ENCODE data around the gene YOD1. TPM values are rescaled to one million over a fixed set of nuclear protein-coding genes. Genes with fewer than 3 reads are reported as not detected.

YOD1 gene
- total RNA-seq, 1 donor from 2014 or later, result 5.5 TPM

- Mint-ChIP-seq H3K36me3 (ENCODE audit: low read depth) (no peaks in the 10 kb centered on the region), H3K27me3 (ENCODE audit: low read depth) (no peaks in the 10 kb centered on the region), H3K4me3 (ENCODE audit: unreplicated experiment) (no peak overlapping the region), H3K9me3 (ENCODE audit: low read depth) (no peaks in the 10 kb centered on the region), H3K27ac (ENCODE audit: unreplicated experiment) (no peak overlapping the region), H3K4me1 (ENCODE audit: low read depth) (peaks cover 43% of the 10 kb centered on the region)
- DNase-seq (ENCODE audit: low spot score), result no peak
- TF ChIP-seq, protein P1, sequence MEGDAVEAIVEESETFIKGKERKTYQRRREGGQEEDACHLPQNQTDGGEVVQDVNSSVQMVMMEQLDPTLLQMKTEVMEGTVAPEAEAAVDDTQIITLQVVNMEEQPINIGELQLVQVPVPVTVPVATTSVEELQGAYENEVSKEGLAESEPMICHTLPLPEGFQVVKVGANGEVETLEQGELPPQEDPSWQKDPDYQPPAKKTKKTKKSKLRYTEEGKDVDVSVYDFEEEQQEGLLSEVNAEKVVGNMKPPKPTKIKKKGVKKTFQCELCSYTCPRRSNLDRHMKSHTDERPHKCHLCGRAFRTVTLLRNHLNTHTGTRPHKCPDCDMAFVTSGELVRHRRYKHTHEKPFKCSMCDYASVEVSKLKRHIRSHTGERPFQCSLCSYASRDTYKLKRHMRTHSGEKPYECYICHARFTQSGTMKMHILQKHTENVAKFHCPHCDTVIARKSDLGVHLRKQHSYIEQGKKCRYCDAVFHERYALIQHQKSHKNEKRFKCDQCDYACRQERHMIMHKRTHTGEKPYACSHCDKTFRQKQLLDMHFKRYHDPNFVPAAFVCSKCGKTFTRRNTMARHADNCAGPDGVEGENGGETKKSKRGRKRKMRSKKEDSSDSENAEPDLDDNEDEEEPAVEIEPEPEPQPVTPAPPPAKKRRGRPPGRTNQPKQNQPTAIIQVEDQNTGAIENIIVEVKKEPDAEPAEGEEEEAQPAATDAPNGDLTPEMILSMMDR (IDR thresholded peaks at IDR 0.05), result no peak
Measured at GRCh38 chr1:207021139-207021861, 29.7 kb downstream of the YOD1 start.

DNA sequence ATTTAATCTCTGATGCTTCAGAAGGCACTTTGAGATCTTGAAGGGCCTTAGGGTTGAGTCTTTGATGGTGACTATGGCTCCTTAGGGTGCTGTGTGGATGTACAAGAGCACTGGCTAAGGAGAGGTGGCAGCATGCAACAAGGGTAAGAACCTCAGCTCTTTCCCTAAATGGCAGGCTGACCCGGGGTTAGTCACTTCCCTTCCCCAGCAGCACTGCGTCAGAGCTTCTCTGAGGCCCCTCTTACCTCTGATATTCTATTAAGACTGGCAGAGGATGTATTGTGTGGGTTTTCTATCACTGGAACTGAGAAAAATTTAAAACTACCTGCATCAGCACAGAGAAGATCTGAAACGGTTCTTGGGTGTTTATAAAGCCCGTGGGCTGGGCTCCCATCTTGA, 30.3 kb downstream of the YOD1 start:
- Mint-ChIP-seq H3K27me3 (ENCODE audit: low read depth) (peaks cover 4% of the 10 kb centered on the region), H3K4me1 (ENCODE audit: low read depth) (peaks cover 37% of the 10 kb centered on the region), H3K27ac (ENCODE audit: unreplicated experiment) (no peak overlapping the region), H3K4me3 (ENCODE audit: unreplicated experiment) (no peak overlapping the region), H3K36me3 (ENCODE audit: low read depth) (no peaks in the 10 kb centered on the region), H3K9me3 (ENCODE audit: low read depth) (no peaks in the 10 kb centered on the region)
- TF ChIP-seq, protein P1 (IDR thresholded peaks at IDR 0.05), result no peak
- DNase-seq (ENCODE audit: low spot score), result no peak

DNA sequence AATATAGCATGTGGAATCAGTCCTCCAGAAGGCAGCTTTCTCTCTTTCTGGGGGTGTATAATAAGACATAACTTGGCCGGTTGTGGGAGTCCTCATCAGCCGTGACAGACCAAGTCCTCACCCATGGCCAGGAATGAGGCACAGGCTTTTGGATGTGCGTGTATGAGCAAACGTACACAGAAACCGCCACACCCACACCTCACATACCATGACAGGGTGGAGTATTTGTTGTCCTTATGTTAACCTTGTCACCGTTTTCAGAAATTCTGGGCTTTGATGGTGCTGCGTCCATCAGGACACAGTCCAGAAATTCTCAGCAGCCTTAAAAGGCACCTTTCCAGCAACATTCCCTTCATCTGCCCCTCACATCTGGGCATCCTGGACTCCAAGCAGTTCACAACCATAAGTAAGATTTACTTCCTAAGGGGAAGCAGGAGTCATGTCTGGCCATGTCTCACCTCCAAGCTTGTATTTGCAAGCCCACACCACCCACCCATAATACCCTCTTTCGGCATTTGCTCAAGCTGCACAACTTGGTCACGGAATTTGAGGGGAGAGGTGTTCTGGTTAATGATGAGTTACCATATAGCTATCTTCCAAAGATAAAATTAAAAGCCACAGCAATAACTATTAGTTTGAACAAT, 30.8 kb downstream of the YOD1 start:
- TF ChIP-seq, protein P1 (IDR thresholded peaks at IDR 0.05), result no peak
- Mint-ChIP-seq H3K27me3 (ENCODE audit: low read depth) (peaks cover 4% of the 10 kb centered on the region), H3K4me3 (ENCODE audit: unreplicated experiment) (no peak overlapping the region), H3K36me3 (ENCODE audit: low read depth) (no peaks in the 10 kb centered on the region), H3K4me1 (ENCODE audit: low read depth) (peaks cover 32% of the 10 kb centered on the region), H3K9me3 (ENCODE audit: low read depth) (no peaks in the 10 kb centered on the region), H3K27ac (ENCODE audit: unreplicated experiment) (no peak overlapping the region)
- no peak for DNase-seq (ENCODE audit: low spot score)

DNA sequence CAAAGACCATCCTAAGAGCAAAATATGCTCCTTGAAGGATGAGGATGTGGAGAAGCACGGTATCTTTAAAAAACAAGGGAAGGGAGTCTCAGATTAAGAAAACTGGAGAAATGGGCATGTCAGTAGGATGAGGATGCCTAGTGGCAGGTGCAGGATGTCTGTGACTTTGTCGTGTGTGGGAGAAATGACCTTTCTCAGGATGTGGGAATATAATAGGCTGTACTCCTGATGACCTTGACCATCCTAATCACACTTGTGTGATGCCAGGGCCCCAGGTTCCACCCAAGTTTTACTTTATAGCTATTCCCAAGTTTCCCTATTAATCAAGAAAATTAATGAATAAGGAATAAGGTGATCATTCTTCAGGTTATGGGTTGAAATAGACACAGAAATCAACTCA, 31.3 kb downstream of the YOD1 start:
- no peaks in the 10 kb centered on the region for H3K9me3 Mint-ChIP-seq (ENCODE audit: low read depth)
- H3K27me3 Mint-ChIP-seq (ENCODE audit: low read depth), result peaks cover 4% of the 10 kb centered on the region
- H3K27ac Mint-ChIP-seq (ENCODE audit: unreplicated experiment), result no peak overlapping the region
- no peaks in the 10 kb centered on the region for H3K36me3 Mint-ChIP-seq (ENCODE audit: low read depth)
- H3K4me1 Mint-ChIP-seq (ENCODE audit: low read depth), result peaks cover 26% of the 10 kb centered on the region
- DNase-seq (ENCODE audit: low spot score), result no peak
- H3K4me3 Mint-ChIP-seq (ENCODE audit: unreplicated experiment), result no peak overlapping the region
- TF ChIP-seq, protein P1 (IDR thresholded peaks at IDR 0.05), result no peak

- H3K4me1 Mint-ChIP-seq (ENCODE audit: low read depth), result peaks cover 21% of the 10 kb centered on the region
- peaks cover 8% of the 10 kb centered on the region for H3K27me3 Mint-ChIP-seq (ENCODE audit: low read depth)
- no peak overlapping the region for H3K4me3 Mint-ChIP-seq (ENCODE audit: unreplicated experiment)
Measured at GRCh38 chr1:207019161-207019560, 31.8 kb downstream of the YOD1 start.

More at GRCh38 chr1:207019161-207019560, 31.8 kb downstream of the YOD1 start:
- no peaks in the 10 kb centered on the region for H3K9me3 Mint-ChIP-seq (ENCODE audit: low read depth)
- DNase-seq (ENCODE audit: low spot score), result no peak
- H3K27ac Mint-ChIP-seq (ENCODE audit: unreplicated experiment), result no peak overlapping the region
- H3K36me3 Mint-ChIP-seq (ENCODE audit: low read depth), result no peaks in the 10 kb centered on the region
- TF ChIP-seq, protein P1 (IDR thresholded peaks at IDR 0.05), result no peak
